COR-L47 (cell line): Measurements from ENCODE around the gene PROS1.

Experiments
- DNase-seq: peaks from one replicate; lab custom pipeline; 2025; lab: John Stamatoyannopoulos, UW

Gene PROS1

DNA sequence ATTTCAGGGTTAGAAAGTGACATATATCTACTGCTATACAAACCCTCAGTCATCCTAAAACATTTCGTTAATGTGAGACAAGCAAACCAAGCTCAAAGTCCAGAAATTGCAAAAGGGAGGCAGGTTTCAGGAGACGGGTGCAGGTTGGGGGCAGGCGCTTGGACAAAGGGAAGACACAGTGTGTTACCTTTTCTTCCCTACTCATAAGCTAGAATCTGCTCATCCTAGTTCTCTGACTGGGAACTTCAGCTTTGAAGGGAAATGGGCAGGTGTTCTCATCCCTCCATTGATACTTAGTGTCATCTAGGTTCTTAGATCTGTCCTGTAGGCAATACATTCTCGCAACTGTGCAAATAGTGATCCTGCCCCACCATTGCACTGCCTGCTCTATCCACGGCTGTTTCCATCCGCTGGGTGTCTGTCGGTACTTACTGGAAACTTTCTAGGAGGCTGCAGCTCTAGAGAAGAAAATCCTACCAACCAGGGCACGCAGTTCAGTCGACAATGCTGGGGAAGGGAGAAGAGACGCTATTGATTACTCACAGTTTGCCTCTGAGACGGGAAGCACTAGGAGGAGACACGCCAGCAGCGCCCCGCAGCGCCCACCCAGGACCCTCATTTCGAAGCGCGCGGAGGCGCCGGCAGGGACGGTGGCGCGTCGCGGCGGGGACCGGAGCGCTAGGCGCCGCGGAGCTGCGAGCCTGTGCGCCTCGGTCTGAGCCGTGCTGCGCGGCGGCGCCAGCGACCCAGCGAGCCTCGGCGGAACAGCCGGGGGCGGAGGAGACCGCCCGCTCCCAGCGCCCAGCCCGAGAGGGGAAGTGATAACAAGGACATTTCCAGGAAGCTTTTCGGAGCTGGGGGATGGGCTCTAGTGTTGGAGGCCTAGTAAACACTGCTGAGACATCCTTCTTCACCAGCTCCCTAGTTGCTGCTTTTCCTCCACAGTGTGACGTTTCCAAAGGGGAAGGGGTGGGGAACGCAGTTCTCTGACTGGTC, at the start of gene PROS1:
PROS1 (minus strand) TSS at position 766 of the 996 bp plus-strand sequence; CDS start at position 619, 147 bp downstream.
- peak; percentile 78 for DNase-seq

DNA sequence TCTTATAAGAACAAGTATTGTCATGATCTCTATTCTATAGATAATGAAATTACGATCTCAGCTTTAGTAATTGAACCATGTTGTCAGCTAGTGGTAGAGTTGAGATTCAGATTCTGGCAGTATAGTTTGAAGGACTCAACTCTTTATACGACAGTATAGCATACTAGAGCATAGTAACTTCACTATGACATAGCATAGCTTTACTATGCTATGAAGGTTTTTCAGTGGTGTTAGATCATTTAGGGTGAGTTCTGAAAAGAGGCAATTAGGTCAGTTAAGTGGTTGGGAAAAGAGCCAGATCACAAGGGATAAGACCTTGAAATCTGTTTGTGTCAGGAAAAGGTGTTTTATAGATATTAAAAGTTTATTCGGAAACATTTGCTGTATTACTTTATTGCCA, 46.6 kb upstream of the PROS1 start:
- DNase-seq, result no peak

DNA sequence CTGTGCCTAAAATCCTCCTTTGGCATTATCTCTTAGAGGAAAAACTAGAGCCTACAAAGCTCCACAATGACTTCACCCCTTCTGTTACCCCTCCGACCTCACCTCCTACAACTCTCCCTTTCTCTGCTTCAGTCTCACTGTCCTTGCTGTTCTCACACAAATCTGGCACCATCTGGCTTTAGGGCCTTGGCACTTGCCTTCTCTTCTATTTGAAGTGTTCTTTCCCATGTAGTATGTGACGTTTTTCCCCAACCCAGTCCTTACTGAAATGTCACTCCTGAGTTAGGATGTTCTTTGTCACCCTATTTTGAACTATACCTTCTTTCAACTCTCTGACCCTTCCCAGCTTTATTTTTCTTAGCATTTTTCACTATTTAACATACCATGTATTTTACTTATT, 46.0 kb upstream of the PROS1 start:
- DNase-seq, result no peak

DNA sequence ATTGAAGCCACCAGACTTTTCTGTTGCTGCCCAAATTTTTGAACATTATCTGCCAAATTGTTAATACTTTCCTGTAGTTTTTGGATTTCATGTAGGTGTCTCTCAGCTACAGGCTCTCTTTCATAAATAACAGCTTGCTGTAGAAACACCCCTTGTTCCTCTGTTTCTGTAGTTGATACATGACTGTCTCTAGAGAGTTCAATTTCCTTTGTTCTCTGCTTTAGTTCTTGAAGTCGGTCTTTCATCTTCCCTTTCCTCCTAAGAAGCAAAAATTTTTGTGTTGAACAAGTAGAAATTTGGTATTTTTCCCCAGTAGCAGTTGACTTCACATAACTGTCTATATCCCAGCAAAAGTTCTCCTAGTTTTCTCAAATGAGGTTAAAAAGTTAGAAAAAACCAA, 41.3 kb upstream of the PROS1 start:
- DNase-seq, result no peak

DNA sequence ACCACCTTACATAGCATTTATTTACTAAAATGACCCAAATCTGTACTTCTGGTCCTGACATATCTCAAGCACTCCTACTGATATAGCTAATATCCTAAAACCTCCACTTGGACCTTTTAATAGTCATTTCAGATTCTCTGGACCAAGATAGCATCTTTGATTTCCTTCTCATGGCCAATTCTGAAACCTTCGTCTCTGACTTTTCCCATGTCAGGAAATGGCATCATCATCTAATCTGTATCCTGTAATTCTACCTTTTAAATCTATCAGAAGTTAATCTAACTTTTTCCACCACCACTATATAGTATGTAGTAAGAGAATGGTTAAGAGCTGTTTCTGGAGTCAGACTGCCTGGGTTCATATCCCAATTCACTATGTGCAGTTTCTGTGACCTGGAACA, 38.5 kb upstream of the PROS1 start:
- DNase-seq, result no peak

DNA sequence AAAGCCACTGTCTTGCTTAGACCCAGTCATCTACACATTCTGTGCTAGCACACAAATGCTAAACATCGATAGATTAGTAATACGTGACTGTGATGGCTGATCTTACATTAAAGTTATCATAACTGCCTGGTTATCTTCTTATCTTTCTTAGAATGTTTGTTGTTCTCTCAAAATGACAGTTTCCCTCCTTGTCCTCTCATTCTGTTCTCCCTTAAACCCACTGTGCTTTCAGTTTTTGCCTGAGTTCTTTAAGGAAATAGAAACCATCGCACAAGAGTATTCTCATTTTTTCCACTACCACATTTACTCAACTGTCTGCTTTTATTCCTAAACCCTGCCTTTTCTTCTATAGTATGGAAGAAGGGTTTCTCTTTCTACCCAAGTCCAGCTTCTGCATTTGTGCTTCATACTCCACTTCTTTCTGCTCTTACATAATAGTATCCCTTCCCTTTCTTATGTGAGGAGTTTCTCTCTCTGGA, 37.6 kb upstream of the PROS1 start:
- no peak for DNase-seq

DNA sequence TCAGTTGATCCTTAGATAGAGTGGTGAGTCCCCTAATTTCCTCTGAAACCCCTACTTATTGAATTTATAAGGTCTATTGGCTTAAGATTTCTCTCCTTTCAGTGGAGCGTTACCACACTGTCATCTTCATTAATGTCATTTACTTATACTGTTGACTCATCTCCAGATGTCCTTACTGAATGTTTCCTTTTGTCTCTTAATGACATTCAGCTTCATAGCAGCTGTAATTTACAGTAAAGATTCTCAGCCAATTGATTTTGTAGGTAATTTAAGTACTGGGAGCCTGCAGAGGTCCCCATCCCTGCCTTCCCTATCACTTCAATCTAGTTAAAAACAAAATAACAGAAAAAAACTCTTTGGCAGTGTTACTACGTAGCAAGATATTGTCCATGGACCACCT, 35.9 kb upstream of the PROS1 start:
- DNase-seq, result peak; percentile 77

DNA sequence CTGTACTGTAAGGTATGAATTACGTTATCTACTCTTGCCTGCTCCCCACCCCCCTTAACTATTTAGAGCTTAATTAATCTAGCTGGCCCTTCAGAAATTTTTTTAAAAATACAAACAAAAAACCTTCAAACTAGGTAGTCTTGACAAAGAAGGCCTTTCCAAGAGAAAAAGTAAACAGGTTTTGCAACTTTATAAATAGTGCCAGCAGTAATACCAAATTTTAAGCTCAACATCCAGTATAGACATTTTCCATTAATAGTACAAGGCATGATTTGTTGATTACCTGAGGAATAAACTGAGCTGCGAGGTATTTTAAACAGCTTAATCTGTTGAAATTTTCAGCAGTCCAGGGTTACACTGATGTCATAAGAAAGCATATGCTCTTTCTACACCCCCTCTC, 34.6 kb upstream of the PROS1 start:
- no peak for DNase-seq

DNA sequence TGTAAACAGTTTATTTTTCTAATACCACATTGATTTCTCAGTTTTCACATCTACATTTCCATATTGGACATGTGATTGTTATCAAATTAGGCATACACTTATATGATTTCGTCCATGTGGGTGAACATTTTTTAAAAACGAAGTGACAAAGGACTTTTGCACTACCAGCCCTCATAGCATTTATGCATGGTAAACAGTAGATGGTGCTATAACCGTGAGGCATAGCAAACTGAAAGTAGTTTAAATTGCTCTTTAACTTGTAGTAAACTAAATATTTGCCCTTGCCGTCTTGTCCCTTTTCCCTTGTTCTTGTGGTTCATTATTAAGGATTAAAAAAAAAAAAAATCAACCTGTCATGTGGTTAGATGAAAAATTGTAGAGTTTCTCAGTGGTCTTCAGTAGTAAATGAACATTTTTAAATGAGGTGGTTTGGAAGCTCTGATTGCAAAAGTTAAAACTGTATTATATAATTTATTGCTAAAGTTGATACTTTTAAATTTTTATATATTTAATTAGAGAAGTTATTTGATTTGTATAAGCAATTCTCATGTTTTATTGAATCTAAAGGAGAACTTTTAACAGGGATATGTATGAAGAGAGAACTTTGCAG, 30.7 kb upstream of the PROS1 start:
- DNase-seq, result peak; percentile 52

DNA sequence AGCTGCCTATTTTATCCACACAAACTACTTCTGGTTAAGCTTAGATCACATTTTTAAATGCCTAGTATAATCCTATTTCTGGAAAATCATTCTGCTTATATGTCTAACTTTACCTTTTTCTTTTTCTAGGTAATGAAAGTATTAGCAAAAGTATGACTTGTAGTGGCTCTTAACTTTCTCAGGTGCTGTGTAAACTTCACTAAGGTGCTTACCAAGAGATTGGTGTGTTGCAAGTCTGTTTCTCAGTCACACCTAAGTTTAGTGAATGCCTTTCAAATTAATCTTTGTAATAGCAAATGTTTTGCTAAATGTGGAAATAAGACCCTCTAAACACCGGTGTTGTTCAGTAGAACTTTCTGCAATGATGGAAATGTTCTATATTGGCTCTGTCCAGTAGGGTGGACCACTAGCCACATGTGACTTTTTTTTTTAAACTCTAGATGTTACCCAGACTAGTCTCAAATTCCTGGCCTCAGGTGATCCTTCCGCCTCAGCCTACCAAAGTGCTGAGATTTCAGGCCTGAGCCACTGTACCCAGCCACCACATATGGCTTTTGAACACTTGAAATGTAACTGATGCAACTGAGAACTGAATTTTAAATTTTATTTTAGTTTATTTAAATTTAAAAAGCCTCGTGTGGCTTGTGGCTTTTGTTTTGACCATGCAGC, 28.3 kb upstream of the PROS1 start:
- DNase-seq, result no peak

DNA sequence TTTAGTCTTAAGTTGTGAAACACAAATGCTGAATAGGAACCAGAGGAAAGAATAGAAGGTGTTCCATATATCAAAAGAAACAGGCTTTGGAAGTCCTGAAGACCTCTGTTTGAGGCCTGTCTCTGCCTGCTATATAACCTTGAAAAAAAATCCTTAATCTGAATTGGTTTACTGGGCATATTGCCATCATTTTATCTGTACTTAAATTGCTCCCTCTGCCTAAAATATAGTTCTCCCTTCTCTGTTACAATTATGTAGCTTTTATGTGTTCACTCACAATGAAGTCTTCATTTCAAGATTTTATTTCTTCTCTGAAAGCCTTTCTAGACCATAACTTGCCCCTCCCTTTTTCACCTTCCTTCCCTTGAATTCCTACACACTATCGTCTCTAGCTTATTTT, 27.5 kb upstream of the PROS1 start:
- no peak for DNase-seq

DNA sequence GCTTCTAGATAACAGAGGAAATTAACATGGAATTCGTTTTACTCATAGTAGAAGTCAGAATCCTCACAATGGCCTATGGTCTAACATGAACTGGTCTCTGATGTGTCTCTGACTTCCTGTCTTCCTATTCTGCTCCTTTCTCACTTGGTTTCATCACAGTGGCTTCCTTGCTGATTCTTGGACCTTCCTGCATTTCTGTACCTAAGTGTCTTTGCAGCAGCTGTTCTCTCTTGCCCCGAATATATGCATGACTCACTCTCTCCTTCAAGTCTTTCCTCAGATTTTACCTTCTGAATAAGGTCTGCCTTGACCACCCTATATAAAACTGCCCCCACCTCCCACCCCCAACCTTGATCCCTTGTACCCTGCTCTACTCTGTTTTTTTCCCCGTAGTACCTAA, 20.4 kb upstream of the PROS1 start:
- no peak for DNase-seq

DNA sequence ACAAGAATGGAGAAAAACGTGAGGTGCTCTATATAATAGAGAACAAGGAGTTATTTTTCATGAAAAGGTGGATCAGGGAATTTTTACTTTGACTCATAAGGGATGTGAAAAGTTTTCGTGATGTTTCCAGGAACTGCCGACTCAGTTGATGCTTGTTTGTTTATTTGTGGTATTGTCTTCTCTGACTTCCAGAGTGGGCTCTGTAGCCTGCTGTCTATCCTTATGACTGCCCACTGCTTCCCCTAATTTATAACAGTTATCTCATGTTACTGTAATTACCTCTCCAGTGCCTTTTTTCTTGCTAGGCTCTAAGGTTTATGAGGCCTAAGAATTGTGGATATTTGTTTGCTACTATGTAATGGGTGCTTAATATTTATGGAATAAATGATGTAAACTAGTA, 18.5 kb upstream of the PROS1 start:
- DNase-seq, result no peak

DNA sequence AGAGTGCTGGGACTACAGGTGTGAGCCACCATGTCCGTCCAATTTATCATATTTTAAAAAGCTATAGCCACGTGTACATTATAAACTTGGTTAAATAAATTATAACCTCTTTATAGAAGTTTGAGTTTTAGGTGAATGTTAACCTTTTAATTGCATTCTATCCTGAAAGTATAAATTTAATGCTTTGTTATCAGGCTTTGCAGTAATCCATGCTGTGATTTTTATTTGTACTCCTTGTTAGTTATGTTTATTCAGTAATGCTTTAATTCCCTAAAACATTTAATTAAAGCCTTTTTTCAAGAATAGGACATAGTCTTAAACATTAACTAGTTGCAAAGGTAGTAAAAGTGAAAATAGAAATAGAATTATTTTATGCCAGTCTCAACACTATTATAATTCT, 17.9 kb upstream of the PROS1 start:
- no peak for DNase-seq

DNA sequence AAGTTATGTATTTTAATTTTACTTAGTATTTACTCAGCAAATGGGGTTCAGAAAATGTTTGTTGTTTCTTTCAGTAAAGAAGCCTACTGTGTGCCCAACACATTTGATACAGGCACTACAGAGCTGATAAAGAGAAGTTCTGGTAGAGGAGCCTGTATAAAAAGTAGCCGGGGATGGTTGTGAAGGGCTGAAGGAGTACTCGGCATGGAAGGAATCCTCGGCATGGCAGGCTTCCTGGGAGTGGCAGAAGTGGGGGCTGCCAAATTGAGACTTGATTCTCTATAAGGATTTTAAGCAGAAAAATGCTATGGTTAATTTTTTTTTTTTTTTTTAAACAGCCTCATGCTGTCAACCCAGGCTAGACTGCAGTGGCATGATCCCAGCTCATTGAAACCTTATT, 15.5 kb upstream of the PROS1 start:
- DNase-seq, result no peak

DNA sequence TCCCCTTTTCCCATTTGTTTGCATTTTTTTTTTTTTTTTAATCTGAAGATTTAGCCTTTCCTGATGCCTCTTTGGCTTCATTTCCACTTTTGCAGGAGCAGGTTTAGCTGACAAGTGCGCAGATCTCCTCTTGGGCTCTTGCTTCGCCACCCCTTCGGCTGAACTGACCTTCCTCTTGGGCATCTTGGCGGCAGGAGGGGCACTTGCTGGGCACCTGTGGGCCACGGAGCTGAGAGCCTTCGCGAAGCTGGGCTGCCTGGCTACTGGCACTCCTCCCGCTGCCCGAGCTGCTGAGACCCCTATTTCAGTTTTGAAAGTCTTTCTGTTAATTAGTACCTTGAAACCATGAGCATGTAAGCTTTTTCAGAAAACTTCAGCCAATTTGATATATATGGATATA, 15.1 kb upstream of the PROS1 start:
- no peak for DNase-seq

DNA sequence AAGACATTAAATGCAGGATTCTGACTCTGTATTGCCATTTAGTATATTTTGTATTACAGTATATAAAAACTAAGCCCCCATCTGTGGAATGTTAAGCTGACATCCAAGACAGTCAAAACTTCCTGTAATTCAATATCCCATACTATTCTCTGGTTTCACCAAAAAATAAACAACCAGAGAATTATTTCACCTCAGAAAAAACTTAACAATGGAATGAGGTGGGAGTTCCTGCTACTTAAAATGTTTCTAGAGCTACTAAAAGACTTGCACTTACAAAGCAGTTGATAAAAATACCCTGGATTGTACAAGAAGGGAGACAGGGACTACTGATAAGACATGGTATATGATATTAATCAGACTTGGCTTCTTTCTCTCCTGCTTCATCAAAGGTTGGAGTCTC, 14.6 kb upstream of the PROS1 start:
- no peak for DNase-seq

DNA sequence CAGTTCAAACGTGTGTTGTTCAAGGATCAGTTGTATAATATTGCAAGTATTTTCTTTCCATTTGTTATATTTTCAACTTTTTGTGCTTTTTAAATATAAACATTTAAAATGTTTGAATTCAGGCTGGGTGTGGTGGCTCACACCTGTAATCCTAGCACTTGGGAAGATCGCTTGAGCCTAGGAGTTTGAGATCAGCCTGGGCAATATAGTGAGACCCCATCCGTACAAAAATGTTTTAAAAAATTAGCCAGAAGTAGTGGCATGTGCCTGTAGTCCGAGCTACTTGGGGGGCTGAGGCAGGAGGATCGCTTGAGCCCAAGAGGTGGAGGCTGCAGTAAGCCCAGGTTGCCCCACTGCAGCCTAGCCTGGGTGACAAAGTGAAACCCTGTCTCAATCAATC, 10.9 kb upstream of the PROS1 start:
- DNase-seq, result no peak

DNA sequence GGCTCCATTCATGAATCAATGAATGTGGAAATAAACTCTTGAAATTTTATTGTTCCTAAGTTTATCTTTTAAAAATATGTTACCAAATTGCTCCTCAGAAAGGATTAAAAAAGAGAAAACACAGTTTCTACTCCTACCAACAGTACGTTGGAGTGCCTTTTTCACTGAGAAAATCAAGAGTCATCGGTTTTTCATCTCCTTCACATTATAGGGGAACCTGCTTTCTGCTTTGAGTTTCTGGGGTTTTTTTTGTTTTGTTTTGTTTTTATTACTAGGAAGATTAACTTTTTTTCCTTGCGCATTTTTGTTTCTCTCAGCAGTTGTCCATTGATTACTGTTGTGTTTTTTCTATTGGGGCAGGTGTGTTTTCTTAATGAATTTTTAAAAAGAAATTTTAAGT, 9.7 kb upstream of the PROS1 start:
- no peak for DNase-seq

DNA sequence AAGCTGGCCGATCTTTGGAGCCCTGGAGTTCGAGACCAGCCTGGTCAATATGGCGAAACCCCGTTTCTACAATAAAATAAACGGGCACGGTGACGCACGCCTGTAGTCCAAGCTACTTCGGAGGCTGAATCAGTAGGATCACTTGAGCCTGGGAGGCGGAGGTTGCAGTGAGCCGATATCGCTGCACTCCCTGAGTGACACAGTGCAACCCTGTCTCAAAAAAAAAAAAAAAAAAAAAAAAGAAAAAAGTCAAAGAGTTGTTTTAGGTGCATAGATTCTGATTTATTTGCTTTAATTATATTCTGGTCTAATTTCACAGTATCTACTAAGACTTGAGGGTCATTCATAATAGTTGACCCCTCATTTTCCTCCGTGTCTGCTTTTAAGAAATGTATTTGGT, 8.0 kb upstream of the PROS1 start:
- no peak for DNase-seq

DNA sequence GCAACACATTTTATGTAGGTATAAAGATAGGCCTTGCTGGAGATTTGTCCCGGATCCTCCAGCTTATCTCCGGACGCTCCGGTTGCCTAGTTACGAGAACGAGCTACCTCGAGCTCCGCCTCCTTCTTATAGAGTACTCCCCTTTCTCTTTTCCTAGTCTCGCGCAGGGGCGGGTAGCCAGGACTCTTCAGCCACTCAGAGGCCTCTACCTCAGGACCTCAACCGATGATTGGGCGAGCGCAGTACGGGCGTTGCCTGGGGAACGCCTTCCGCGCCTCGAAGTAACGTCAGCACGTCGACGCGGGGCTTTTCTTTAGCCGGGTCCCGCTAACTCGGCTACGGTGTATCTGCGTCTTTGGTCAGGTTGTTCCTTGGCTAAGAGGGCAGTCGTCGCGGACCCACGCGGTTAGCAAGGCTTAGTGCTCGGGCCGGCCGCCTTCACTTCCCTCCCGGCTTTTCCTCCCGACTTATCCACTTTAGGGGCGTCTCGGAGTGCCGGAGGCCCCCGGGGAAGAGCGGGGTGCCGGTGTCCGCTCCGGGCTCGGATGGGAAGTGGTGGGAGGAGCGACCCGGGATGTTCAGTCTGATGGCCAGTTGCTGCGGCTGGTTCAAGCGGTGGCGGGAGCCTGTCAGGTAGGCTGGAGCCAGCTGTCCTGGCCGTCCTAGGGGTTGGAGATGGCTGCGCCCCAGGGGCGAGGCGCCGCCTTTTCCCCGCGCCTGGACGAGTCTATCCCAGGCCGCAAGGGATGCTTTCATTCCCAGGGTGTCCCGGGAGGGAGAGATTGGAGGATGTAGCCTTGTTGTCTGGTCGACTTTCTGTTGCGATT, 6.4 kb upstream of the PROS1 start, which contains the start of gene ARL13B:
ARL13B (plus strand) TSS at position 306 of the 827 bp plus-strand sequence; CDS start at position 575, 269 bp downstream.
- DNase-seq, result peak; percentile 99

DNA sequence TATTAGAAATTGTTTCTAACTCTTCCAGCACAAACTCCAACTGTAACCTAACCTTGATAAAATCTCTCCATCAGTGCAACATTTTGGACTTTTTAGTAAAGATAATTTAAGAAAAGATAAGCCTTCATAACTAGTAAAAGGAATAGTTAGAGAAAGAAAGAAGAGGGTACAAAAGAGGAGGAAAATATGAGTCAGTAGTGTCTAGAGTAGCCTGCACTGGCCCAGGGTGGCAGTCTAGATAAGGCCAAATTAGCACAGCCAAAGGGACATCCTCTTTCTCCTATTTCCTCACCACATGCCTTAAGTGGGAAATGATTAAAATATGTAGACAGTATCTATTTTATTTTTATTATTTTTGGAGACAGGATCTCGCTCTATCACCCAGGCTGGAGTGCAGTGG, 3.7 kb downstream of the PROS1 start:
- DNase-seq, result no peak
